Urothelium cell line (cell line): ENCODE results near the gene GPR156.

Experiments
- DNase-seq: peaks from one replicate; pipeline ENCODE4 v3.0.0; 2011; ENCODE audit warnings: low spot score, mixed read lengths
- FAIRE-seq: peaks from 2 replicates; lab custom pipeline; 2011; peaks lifted over from hg19 to GRCh38; lab: Jason Lieb, UNC

The GPR156 gene

GRCh38 chr3:120130656-120131055 is 154.4 kb downstream of the GPR156 start:
- no peak for DNase-seq
- no peak for FAIRE-seq

DNA sequence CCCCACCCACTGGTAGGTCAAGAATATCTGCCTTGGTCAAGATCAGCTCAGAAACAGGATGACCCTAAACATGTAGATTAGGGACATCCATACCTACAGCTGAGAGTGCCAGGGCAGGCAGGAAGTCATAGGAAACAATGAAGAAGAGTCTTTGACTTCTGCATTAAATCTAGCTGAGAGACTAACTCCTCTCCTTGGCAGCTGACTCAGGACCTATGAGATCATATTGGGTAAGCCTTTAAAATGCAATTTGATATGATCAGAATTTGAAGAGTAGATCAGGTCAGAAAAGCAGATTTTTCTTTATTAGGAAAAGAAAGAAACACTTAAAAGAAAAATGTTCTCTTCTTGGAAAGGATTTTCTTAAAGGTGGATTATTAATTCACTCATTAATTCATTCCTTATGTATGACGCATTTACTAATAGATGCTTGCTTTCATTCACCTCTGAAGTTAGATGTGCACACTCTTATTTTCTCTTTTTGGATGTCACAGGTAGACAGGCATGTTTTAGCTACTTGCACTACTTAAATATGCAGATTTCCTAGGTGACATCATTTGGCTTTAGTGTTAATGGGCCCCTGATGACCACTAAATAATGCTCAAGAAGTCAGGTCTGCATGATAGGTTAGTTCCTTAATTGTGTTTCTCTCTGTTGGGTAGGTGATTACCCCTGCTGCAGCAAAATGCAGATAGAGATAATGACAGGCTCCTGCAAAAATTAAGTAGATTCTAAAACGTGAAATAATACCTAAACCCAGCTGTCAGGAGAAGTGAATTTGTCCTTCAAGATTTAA is 155.1 kb downstream of the GPR156 start:
- FAIRE-seq (peak; percentile 13), DNase-seq (no peak)

DNA sequence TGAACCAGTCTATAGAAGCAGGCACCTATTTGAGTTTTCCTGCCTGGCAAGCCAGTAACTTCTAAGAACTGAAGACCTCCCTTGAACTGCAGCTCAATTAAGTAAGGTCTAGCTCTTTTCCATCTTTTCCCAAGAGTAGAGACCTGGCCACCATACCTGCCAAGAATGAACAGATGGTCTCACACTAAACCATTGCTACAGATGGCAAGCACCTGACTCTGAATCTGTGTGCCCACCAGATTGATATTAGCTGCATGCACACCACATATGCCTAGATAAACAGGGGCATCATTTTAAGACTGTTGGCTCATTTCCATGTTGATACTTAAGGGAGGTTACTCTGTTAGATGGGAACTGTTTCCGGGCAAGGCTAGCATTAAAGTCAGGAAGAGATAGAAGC is 156.0 kb downstream of the GPR156 start:
- no peak for DNase-seq
- no peak for FAIRE-seq

GRCh38 chr3:120125992-120126391 is 159.0 kb downstream of the GPR156 start:
- FAIRE-seq (no peak), DNase-seq (no peak)

DNA sequence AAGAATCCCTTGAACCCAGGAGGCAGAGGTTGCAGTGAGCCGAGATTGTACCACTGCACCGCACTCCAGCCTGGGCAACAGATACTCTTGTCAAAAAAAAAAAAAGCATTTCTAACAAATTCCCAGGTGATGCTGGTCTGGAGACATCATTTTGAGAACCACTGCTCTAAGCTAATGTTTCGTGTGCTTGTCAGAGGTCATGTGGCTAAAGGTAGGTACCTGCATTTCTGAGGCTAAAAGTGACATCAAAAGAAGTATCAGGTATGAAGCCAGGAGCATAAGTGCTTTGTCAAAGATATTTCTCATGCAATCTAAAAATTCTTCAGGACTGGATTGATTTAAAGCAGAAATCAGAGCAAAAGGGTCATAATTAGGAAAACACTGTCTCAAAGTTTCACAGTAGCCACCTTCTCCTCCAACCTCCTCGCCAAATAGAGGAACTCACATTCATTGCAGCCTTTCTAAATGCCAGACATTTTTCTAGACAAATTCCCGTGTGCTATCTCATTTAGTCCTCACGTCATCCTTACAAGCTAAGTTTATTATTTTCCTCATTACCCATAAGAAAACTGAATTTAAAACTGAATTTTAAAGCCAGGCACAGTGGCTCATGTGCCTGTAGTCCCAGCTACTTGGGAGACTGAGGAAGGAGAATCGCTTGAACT is 165.0 kb downstream of the GPR156 start:
- no peak for DNase-seq

More for the DNA sequence above, 165.0 kb downstream of the GPR156 start:
- no peak for FAIRE-seq
